NCI-H128 (cell line): ENCODE measurements around the gene ERP44.
"Not testable (repeated sequence)": the region's sequence is repeated elsewhere in the genome, so short reads cannot be mapped to it uniquely, and the experiment has no call there.

Experiments
- DNase-seq: peaks from one replicate; lab custom pipeline; 2025; ENCODE audit not compliant: unreplicated experiment; lab: John Stamatoyannopoulos, UW

Gene ERP44

GRCh38 chr9:100070104-100071041 is 28.4 kb downstream of the ERP44 start:
- no peak for DNase-seq

GRCh38 chr9:100069068-100069467 is 29.7 kb downstream of the ERP44 start:
- not testable (repeated sequence) for DNase-seq

GRCh38 chr9:100067990-100068389 is 30.8 kb downstream of the ERP44 start:
- DNase-seq: not testable (repeated sequence)

- no peak for DNase-seq
Measured at GRCh38 chr9:100066539-100066938, 32.3 kb downstream of the ERP44 start.

- no peak for DNase-seq
Measured at GRCh38 chr9:100064872-100065581, 33.8 kb downstream of the ERP44 start.

- DNase-seq: no peak
Measured at GRCh38 chr9:100063185-100063584, 35.6 kb downstream of the ERP44 start.

- not testable (repeated sequence) for DNase-seq
Measured at GRCh38 chr9:100062683-100063082, 36.1 kb downstream of the ERP44 start.

GRCh38 chr9:100058699-100059579 is 39.9 kb downstream of the ERP44 start:
- no peak for DNase-seq

GRCh38 chr9:100057624-100058023 is 41.2 kb downstream of the ERP44 start:
- no peak for DNase-seq

- no peak for DNase-seq
Measured at GRCh38 chr9:100056561-100056960, 42.2 kb downstream of the ERP44 start.

GRCh38 chr9:100052375-100052774 is 46.4 kb downstream of the ERP44 start:
- DNase-seq: no peak

GRCh38 chr9:100049551-100049950 is 49.2 kb downstream of the ERP44 start:
- no peak for DNase-seq

- DNase-seq: no peak
Measured at GRCh38 chr9:100038472-100038871, 60.3 kb downstream of the ERP44 start.

- no peak for DNase-seq
Measured at GRCh38 chr9:100033877-100034551, 64.8 kb downstream of the ERP44 start.

- DNase-seq: no peak
Measured at GRCh38 chr9:100030548-100030947, 68.3 kb downstream of the ERP44 start.

GRCh38 chr9:100029251-100029650 is 69.5 kb downstream of the ERP44 start:
- no peak for DNase-seq

- peak; percentile 28 for DNase-seq
Measured at GRCh38 chr9:100028201-100028784, 70.5 kb downstream of the ERP44 start.

GRCh38 chr9:100027543-100027942 is 71.3 kb downstream of the ERP44 start:
- DNase-seq: no peak

GRCh38 chr9:100021931-100022330 is 76.9 kb downstream of the ERP44 start:
- no peak for DNase-seq

- no peak for DNase-seq
Measured at GRCh38 chr9:100020121-100020795, 78.5 kb downstream of the ERP44 start.
